ENCODE measurements around the gene MEIS1.
"Not testable (repeated sequence)": the region's sequence is repeated elsewhere in the genome, so short reads cannot be mapped to it uniquely, and the experiment has no call there.

The MEIS1 gene

DNA sequence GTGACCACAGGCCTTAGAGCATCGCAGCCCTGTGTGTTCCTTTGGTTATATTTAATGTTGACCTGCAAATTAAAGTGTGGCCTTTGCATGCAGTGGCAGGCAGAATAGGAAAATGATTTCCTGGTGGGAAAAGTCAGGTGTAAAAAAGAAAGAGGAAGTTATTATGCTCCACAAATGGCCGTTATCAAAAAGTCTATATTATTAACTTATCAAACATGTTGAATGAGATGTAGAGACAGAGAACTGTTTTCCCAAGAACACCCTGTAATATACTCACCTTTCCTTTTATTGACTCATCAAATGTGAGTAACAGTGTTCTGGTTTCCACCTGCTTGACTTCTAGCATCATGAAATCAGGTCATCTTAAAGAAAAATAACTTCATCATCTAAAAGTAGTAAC, 35.3 kb downstream of the MEIS1 start:
- no peak for DNase-seq

DNA sequence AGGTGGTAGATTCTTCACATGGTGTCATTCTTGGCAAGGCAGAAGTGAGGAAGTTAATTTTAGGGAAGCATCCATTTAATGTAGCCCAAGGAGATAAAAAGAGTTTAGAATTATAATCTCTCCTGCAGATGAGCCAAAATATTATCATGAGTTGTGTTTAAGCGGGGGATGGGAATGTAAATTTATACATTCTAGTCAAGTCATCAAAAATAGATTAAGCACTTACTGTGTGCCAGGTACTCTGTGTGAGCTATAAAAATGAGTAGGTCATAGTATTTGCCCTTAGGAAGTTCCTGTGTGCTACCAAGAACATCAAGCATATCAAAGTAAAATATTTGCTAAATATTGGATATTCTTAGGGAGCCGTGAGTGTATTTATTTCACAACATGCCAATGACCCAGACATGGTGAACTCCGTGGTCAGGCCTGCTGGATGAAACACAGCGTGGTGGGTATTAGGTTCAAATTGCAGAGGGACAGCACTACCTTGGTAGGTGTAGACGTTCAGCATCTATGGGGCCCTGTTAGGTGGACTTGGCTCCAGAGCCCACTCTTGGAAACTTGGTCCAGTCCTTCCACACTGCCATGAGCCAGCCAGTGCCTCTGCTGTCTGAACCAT, 37.4 kb downstream of the MEIS1 start:
- DNase-seq, result no peak

DNA sequence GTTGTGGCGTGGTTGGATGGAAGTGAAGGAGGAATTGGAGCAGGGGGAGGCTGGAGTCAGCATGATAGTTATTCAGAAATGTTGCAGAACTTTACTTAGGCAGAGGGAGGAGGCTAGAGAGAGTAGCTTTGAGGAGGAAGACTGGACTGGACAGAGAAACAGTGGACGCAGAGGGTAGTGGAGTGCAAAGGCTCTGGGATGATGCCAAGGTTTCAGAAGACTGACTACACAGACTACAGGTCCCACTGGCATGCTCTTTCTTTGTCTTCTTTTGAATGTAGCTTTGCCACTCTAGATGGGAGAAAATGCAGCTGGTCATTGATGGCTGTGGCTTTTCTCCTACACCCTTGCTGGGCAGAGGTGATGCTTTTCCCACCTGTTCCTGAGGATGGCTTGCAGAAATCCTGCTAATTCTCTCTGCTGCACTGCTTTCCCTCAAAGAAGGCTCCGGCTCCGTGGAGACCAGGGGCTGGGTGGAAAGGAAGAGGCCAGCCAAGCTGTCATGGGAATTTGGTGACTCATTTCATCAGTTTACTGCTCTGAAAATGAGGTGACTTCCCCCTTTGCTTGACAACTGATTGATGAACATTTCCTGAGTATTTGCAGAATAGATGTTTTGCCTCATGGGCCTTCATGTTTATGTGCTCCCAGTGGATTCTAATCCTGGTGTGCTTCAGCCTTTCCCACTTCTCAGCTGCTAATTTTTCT, 42.4 kb downstream of the MEIS1 start:
- peak in 1 of 2 experiments; percentile 0 for DNase-seq

DNA sequence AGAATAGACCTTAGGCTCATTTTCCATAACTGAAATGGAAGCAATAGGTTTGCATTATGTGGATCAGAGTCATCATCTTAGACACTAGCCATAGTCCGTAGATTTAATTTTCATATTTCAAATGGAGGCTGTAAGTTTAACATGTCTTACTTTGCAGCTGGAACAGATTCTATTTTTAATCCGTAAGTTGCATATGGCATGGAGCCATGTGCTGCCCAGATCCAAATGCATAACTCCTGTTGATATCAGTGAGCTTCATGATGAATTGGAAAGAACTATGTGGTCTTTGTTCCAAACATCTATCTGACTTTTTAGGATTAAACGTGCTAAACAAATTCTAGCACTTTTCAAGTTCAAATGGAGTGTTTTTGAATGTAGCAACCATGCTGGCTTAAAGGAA, 43.4 kb downstream of the MEIS1 start:
- DNase-seq, result no peak

DNA sequence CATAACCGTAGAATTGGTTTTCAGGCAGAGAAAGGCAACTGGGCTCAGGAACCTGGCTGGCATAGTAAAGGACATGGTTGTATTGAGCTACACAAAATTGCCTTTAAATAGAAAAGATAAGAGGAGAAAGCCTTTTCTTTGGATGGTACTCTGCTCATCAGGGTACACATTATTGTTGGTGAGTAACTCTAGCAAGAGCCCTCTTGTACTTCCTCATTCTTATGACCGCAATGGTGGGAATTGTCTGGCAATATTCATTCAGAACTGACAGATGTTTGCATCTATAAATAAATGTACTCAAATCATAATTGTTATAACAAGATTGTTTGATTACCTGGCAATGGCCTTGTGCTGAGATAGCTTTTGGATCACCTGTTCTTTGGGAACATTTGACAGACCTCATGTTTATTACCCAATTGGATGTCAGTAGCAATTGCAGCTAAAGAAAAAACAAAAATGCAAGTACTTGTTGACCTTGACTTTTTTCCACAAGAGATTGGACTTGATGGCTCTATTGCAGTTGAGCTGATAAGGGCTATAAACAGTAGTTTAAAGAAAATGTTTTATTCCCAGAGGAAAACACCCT, 43.9 kb downstream of the MEIS1 start:
- DNase-seq, result peak; percentile 80 to 84

DNA sequence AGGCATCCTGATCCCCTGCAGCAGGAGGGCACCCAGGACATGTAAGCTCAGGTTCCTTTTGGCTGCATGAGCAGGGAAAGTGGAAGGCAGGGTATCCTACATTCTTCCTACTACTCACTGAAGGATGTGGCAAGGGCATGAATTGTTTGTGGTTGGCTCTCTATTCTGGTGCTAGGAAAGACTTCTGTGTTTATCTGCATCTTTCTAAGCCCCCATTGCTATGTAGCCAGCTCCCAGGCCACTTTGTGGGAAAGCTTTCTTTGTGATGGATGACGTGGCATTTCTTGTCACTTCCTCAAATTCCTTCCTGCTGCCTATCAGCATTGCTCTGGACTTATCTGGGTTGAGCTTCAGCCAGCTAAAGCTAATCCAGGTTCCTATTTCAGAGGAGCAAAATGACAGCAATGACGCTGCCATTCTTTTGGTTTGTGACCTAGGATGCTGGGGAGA, 46.2 kb downstream of the MEIS1 start:
- DNase-seq, result peak; percentile 75 to 80

DNA sequence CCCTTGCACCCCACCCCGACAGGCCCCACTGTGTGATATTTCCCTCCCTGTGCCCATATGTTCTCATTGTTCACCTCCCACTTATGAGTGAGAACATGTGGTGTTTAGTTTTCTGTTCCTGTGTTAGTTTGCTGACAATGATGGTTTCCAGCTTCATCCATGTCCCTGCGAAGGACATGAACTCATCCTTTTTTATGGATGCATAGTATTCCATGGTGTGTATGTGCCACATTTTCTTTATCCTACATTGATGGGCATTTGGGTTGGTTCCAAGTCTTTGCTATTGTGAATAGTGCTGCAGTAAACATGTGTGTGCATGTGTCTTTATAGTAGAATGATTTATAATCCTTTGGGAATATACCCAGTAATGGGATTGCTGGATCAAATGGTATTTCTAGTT, 50.3 kb downstream of the MEIS1 start:
- DNase-seq, result not testable (repeated sequence)

DNA sequence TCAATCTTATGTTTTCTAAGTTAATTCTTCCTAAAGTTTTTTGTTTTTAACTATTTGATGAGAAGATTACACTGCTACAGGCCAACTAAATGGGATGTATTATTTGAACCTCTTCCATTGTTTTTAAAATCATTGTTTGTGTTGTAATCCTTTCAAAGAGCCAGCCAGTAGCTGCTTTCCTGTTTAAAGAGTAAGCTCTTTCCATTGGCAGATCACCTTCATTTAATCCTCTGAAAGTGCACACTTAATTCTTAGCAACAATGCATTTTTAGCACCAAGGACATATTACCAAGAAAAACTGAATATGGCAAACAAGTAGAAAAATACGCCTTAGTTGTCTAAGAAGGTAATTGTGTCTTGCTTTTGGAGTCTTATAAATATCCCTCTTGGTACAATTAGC, 54.0 kb downstream of the MEIS1 start:
- DNase-seq, result no peak

DNA sequence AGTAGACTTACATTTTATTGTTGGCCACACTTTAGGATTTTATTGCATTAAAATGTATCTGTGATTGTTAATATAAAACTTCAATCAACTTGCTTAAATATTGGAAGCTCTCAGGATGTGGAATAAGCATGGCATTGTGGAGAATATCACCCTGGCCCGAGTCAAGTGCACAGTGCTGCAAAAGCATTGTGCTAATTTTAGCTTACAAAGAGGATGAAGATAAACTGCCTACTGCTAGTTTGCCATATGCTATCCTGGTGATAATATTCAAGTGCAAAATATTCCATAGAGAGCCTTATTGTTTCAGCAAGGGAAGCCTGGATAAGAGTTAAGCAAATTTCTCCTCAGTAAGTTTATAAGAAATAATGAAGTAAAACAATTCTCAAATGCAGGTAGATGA, 54.5 kb downstream of the MEIS1 start:
- DNase-seq, result no peak

DNA sequence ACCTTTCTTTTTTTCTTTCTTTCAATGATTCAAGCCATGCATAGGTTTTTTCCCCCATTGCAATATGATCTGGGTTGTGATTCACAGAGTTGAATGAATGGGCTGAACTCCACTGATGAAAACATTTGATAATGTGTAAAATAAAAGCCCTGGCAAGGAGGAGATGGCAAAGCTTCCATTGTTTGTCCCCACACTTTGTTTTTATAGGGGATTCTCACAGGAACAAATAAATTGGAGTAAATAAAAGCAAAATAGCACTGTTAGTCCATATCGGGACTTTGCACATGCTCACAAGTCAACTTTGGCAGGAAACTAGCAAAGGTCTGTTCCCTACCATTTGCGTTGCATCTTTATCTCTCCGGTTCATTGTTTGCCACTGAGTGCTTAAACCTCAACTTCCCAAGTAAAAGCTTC, 55.7 kb downstream of the MEIS1 start:
- no peak for DNase-seq

DNA sequence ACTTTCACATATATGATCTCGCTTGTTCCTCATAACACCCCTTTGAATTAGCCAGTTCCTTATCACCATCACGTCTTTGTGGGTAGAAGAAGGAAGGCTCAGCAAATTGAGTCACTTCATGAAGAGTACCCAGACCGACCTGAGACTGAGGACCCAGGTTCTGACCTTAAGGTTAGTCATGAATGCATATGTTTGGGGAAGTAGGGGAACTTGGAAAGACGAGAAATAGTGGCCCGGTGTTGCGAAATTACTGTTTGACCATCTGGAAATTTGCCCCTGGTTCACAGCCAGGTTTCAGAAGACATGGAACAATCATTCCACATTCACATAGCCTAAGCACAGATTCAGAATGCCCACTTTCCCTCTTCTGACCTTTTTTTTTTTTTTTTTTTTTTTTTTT, 59.8 kb downstream of the MEIS1 start:
- no peak for DNase-seq

DNA sequence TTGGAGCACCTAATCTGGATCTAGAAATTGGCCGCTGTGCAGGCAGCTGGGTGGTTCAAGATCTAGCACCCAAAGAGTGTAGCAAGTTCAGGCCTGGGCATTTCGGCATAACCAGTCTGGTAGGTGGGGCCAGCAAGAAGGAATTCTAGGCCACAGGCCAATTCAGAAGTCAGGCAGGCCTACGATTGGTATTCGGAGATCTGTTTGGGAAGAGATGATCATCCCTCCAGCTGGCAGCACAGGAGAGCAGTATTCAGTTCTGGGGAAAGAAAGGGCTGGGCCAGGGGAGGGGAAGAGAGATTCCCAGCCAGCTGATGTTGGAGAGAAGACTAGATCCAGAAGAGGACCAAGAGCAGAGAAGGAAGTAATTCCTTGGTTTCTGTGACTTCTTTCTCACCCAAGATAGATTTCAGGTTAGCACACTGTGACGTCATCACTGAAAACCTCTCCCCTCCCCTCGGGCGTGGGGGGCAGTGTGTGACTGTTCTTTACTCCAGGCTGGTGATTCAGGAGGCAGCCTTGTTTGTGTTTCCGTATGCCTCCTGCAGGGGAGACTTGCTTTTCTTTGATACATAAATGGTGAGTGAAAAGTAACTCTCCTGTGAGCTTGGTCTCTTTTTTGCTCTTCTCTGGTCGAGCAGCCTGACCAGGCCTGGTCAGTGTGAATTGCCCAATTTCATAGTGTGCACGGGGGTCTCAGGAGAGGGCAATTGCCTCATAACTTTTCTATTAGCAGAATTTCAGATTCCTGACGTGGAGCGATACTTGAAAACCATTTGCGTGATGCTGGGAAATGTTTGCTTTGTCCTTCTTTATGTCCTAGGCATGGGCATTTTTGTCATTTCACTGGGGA, 61.1 kb downstream of the MEIS1 start:
- DNase-seq, result no peak

DNA sequence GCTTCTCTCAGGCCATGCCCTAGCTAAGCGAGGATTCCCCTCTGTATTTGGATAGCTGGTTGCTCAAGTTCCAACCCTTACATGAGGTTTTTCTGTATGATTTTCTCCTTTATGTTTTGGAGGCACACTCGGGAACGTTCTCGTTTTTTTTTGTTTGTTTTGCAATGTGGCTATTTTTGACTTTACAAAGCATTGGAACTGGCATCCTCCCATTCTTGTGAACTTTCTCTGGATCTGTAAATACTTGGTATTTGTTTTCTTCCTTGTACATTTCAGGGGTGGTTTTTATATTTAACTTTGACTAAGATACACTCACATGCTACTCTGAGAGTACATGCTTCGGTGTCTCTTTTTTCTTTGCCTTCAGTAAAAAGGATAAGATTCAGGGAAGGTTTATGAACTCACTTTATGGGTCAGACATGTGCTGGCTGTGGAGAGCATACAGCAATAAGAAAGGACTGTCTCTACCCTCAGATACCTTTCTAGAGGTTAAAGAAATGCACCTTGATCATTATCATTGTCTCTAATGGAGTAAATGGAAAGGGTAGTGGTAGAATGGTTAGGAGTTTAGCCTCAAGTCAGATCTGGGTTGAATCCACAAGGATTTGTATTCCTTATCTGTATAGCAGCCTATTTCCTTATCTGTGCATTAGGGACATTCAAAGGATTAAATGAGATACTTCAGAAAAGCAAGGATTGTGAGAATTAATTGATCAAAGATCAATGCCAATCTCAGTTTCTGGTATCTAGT, 61.9 kb downstream of the MEIS1 start:
- no peak for DNase-seq

DNA sequence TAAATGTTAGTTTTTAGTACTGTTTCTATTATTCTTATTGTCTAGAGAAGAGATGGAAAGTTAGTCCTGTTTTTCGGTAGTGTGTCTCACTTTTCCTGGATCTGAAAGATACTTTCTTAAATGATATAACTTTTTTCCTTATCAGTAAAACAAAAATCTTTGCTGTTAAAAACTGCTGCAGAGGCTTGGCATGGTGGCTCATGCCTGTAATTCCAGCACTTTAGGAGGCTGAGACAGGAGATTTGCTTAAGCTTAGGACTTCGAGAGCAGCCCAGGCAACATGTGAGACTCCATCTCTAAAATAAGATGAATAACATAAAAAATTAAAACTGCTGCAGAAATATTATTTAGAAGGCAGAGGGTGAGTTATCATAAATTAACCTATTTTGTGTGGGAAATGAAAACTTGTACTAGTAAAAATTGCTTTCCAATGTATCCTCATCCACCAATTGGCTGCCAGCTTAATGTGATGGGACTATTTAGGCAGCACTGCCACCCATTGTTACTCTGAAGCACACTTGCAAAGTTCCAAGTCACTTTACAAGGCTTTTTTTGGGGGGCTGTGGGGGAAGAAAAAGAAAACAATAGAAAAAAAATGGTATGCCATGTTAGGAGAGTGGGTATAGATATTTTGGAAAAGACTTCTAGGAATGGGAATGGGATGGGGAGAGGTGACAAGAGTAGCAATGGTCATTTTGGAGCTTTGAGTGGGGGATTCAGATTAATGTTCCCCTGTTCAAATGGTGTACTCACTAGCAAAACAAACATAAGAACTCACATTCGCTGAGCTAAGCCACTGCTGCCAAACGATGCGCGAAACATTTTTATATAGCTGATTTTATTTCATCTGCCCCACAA, 62.7 kb downstream of the MEIS1 start:
- no peak for DNase-seq

DNA sequence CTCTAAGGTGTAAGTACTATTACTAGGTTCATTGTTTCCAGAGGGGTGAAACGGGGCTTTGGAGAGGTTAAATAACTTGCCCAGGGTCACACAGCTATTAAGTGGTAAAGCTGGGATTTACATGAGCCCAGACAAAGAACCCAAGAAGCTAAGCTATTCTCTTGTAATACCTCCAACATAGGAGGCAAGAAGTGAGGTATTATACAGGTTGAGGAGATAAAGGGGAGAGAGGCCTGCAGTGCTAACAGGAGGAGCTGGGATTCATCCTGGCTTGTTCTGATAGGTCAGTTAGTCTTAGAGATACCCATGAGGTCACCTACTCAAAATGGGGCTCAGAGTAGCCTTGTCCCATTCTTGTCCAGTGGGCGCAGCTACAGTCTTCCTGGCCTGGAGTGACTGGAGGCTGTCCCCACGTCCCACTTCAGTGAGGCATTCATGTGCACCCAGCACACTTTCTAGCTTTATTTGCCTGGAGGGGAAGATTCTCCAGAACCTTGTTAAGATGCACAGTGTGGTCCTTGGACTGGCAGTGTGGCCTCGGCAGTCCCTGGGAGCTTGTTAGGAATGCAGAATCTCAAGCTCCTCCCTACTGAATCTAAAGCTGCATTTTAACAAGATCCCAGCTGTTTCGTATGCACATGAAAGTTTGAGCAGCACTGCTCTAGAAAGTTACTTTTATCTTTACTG, 63.5 kb downstream of the MEIS1 start:
- no peak for DNase-seq

DNA sequence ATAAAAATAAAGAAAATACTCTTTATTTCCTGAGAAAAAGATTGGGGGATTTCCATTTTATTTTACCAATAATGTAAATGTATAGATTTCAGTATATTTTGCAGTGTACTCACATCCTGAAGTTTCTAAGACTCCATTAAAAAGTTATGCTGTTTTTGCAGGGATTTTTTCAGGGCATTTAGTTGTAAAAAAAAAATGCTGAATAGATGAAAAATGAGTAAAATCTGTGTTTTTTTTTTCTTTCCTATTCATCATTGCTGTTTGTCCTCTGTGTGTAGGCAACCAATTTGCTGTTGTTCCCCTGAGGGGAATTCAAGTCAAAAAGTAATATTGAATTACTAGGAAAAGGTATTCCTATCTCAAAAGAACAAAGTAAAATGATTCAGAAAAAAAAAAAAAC, 66.3 kb downstream of the MEIS1 start:
- no peak for DNase-seq

DNA sequence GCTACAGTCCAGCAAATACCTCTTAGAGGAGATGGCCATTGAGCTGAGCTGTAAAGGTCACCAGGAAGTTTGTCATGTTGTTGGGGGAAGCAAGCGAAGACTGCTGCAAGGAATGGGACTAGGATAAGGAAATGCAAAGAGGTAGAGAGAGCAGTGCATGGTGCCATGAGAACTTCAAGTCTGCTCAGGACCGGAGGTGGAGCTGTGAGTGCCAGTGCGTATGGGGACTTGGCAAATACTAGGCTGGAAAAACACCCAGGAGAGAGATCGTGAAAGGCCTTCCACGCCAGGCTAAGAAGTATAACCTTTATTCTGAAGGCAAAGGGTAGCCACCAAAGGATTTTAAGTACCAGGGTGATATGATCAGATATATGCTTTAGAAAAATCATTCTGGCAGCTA, 71.3 kb downstream of the MEIS1 start:
- DNase-seq, result no peak

DNA sequence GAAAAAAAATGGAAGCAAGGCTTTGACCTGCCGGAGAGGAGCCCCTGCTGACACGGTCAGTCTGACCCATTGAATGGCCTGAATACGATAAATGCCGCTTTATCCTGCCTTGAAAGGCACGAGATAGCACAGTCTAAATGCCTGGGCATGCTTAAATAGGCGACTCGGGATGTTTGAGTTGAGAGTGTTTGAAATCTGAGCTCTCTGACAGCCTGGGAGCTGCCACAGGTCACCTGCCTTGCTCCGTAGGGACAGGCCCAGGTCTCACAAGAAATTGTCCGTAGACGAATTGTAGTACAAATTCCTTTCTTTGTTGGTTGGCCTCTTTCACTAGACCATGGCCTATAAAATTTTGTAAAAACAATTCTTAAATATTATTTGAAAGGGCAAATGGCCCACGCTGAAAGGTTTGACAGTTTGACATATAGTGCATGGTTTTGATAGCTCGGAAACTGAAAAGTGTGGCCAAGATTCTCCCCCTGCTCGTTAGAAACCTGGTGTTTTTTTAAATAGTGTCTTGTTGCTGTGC, 72.8 kb downstream of the MEIS1 start:
- no peak for DNase-seq

DNA sequence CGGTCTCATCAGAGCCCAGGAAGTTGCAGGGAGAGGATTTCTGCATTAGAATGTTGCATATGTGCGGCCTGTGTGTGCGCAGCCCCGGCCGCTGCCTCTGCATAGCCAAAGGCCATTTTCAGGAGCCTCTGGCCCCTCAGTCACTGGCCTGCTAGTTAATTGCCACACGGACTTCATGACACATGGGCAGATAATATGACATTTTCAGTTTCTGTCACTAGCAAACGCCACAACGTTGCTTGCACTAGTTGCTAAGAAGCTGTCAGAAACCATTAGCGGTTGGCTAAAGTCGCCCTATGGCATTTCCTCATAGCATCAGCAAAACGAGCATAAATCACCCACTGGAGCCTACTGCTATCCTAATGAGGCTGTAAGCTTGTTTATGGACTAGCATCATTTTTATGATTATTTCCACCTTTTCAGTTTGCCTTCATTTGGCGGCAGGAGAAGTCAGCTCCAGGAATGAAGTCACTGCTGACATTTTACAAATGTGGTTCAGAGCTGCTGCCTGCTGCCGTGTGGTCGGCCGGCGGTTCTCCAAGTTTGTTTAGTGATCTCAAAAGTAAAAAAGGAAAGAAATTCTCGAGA, 73.7 kb downstream of the MEIS1 start:
- DNase-seq, result no peak

DNA sequence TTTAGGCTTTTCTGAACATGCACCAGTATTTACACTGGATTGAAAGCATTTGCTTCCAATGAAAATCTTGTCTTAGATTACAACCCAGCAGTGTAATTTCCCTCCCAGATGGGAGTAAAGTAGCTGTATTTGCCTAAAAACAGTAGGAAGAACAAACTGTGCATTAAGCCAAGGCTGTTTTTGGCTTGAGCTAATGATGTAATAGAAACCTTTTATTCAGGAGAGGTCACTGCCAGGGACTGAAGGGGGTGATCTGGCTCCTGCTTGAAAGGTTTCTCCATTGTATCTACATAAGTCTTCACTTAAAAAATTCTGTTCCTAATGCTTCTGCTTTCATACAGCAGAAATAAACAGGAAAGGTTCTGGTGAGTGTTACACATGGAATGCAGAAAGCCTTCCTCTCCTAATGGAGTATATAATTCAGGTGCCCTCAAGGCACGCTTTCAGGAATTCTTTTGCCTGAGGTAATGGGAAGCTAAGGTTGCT, 74.4 kb downstream of the MEIS1 start:
- DNase-seq, result no peak
